ENCODE data around the gene ZNF776.

DNA sequence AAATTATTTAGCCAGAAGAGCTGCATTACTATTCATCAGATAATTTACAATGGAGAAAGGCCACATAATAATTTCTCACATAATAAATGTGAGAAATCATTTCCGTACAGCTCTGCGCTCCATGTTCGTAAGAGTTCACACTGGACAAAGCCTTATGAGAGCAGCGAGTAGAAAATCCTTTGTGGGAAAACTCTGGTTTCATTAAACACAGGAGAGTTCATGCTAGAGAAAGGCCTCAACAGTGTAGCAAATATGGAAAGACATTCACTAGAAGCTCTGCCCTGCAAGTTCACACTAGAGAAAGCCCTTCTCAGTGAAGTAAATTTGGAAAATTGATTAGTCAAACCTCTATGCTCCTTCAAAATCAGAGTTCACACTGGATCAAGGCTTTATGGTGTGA, 8.4 kb downstream of the ZNF776 start:
- no peak for TF ChIP-seq POLR2A (IDR thresholded peaks at IDR 0.05)
- TF ChIP-seq, protein P1, sequence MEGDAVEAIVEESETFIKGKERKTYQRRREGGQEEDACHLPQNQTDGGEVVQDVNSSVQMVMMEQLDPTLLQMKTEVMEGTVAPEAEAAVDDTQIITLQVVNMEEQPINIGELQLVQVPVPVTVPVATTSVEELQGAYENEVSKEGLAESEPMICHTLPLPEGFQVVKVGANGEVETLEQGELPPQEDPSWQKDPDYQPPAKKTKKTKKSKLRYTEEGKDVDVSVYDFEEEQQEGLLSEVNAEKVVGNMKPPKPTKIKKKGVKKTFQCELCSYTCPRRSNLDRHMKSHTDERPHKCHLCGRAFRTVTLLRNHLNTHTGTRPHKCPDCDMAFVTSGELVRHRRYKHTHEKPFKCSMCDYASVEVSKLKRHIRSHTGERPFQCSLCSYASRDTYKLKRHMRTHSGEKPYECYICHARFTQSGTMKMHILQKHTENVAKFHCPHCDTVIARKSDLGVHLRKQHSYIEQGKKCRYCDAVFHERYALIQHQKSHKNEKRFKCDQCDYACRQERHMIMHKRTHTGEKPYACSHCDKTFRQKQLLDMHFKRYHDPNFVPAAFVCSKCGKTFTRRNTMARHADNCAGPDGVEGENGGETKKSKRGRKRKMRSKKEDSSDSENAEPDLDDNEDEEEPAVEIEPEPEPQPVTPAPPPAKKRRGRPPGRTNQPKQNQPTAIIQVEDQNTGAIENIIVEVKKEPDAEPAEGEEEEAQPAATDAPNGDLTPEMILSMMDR (IDR thresholded peaks at IDR 0.05) = no peak
- no peak for TF ChIP-seq EP300 (IDR thresholded peaks at IDR 0.05)
- no peak for TF ChIP-seq POLR2AphosphoS5 (IDR thresholded peaks at IDR 0.05)
